ENCODE data around the gene TH. TPM values are rescaled to one million over a fixed set of nuclear protein-coding genes. Genes with fewer than 3 reads are reported as not detected.
A peak's percentile ranks its signal among the peaks of the same experiment; 100 is the strongest.

Gene TH
- total and polyA plus RNA-seq, 2 of the 8 experiments (the other 6 are each of a cell fraction or from before 2014, with no cell fraction given), result 0.09 TPM; not detected in 1

DNA sequence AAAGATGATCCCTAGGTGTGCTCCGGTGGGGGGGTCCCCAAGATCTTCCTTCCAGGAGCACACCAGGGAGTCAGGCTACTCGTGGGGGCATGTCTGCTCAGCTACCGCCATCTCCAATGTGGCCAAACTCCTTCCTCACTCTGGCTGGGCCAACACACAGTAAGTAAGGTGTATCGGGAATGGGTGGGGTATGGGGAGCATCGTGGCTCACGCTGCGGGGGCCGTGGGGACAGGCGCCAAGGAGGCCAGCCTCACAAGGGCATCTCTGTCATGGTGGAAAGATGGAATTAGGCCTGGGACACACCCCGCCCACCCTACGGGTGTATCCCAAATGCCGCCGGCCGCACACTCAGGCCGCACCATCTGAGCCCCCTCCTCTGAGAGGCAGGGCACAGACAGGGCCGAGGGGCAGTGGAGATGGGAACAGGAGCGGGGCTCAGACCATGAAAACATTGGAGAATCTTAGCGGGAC, 40.7 kb downstream of the TH start:
- no peak overlapping the region for H4K91ac ChIP-seq (replicated peaks; ENCODE audit: insufficient read length, low read length)
- peaks cover 16% of the 10 kb centered on the region; the same call in 1 of the 2 replicates for H3K23me2 ChIP-seq (ENCODE audit: low read depth, low read length)
- CTCF ChIA-PET (ENCODE audit: partially characterized antibody), result interaction anchor here (0.6 kb wide), 1 partner anchor 56 kb away, joined by 3 read pairs; no protein-coding TSS in a partner anchor
- H3K79me2 ChIP-seq (ENCODE audit: control insufficient read depth in 1 of 2, insufficient read depth in 2 of 2, low read length in 2 of 2), result no peaks in the 10 kb centered on the region
- FAIRE-seq, result no peak
- no peak overlapping the region for H3K4me2 ChIP-seq (ENCODE audit: insufficient read depth in 1 of 2, low read depth in 2 of 2, low read length in 2 of 2)
- H2BK15ac ChIP-seq (ENCODE audit: low read length), result no peak overlapping the region
- H3K4ac ChIP-seq (replicated peaks; ENCODE audit: insufficient read length, low read depth, low read length), result no peak overlapping the region
- H3K27ac ChIP-seq (ENCODE audit: low read depth, low read length), result no peak overlapping the region
- peak overlapping the region; percentile 99; the same call in 1 of the 2 replicates for H2AK5ac ChIP-seq (ENCODE audit: low read depth, low read length)
- no peak overlapping the region for H2AFZ ChIP-seq (ENCODE audit: low read length)
- H4K5ac ChIP-seq (ENCODE audit: insufficient read length, low read depth, low read length), result no peak overlapping the region
- no peak overlapping the region for H3K23ac ChIP-seq (ENCODE audit: insufficient read length)
- H3K9me3 ChIP-seq (ENCODE audit: insufficient read depth in 2 of 2, low read depth in 1 of 2, low read length in 1 of 2), result no peaks in the 10 kb centered on the region; a peak in 1 of 4 replicates
- H3K79me1 ChIP-seq (ENCODE audit: low read depth, low read length), result no peaks in the 10 kb centered on the region
- H3K56ac ChIP-seq (replicated peaks; ENCODE audit: insufficient read length, low read depth, low read length), result no peak overlapping the region
- peaks cover 0 to 8% of the 10 kb centered on the region in 2 experiments for H4K20me1 ChIP-seq (replicated peaks in 1 of 2; ENCODE audit: control insufficient read depth in 1 of 2, insufficient read depth in 2 of 2, low read length in 2 of 2)
- H3K18ac ChIP-seq (ENCODE audit: extremely low read depth, low read length), result no peak overlapping the region
- H2BK5ac ChIP-seq (ENCODE audit: low read depth, low read length), result no peak overlapping the region
- peaks cover 0 to 7% (median 0%) of the 10 kb centered on the region in 4 experiments; a peak in 2 of 7 replicates for H3K4me1 ChIP-seq (replicated peaks in 1 of 4; ENCODE audit: control insufficient read depth in 3 of 4, insufficient read depth in 4 of 4, low read length in 3 of 4)
- TF ChIP-seq YY1 (IDR thresholded peaks at IDR 0.05; ENCODE audit: low read depth, low read length) (no peak), MAFK (IDR thresholded peaks at IDR 0.05; ENCODE audit: low read depth, low read length) (no peak), CHD2 (IDR thresholded peaks at IDR 0.05; ENCODE audit: low read length) (no peak), PHF8 (conservative IDR thresholded peaks at IDR 0.05; ENCODE audit: low read depth, low read length) (no peak), ZNF274 (IDR thresholded peaks at IDR 0.05; ENCODE audit: borderline replicate concordance, extremely low read depth, low read length) (no peak), RFX5 (IDR thresholded peaks at IDR 0.05; ENCODE audit: borderline replicate concordance, low read depth, low read length) (no peak), TCF12 (IDR thresholded peaks at IDR 0.05; ENCODE audit: low read depth, low read length) (no peak), NANOG (IDR thresholded peaks at IDR 0.05; ENCODE audit: insufficient read depth, low read depth, low read length, poor library complexity, severe bottlenecking) (no peak), SIX5 (IDR thresholded peaks at IDR 0.05; ENCODE audit: low read depth, low read length) (no peak), SIN3A (conservative IDR thresholded peaks at IDR 0.05 in 1 of 2, IDR thresholded peaks at IDR 0.05 in 1 of 2; ENCODE audit: low read depth in 1 of 2, low read length in 2 of 2) (no peak), CEBPB (IDR thresholded peaks at IDR 0.05; ENCODE audit: low read depth, low read length) (no peak)
- TF ChIP-seq, protein P1, sequence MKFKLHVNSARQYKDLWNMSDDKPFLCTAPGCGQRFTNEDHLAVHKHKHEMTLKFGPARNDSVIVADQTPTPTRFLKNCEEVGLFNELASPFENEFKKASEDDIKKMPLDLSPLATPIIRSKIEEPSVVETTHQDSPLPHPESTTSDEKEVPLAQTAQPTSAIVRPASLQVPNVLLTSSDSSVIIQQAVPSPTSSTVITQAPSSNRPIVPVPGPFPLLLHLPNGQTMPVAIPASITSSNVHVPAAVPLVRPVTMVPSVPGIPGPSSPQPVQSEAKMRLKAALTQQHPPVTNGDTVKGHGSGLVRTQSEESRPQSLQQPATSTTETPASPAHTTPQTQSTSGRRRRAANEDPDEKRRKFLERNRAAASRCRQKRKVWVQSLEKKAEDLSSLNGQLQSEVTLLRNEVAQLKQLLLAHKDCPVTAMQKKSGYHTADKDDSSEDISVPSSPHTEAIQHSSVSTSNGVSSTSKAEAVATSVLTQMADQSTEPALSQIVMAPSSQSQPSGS (IDR thresholded peaks at IDR 0.05; ENCODE audit: low read length), result no peak
- WGBS, 2 experiments (ENCODE audit: extremely low coverage in 1 of 2, insufficient coverage in 1 of 2, insufficient read length in 1 of 2, insufficient replicate concordance in 2 of 2, low coverage in 1 of 2, low lambda C conversion rate in 2 of 2, missing lambda C conversion rate in 1 of 2), result 83% methylated on average over 12 of the region's 18 CpGs; no CpG with 5 or more reads in 1 of the 2 experiments
- H3K14ac ChIP-seq (ENCODE audit: insufficient read length), result no peak overlapping the region
- peak overlapping the region; percentile 86; the same call in 1 of the 2 replicates for H2BK12ac ChIP-seq (ENCODE audit: low read depth, low read length)
- H3K4me3 ChIP-seq (ENCODE audit: extremely low read depth in 1 of 4, insufficient read depth in 2 of 4, low read depth in 3 of 4, low read length in 4 of 4), result no peak overlapping the region
- no peaks in the 10 kb centered on the region for H3K36me3 ChIP-seq (ENCODE audit: control insufficient read depth in 2 of 4, insufficient read depth in 4 of 4, low read length in 3 of 4)
- no peak overlapping the region for H4K8ac ChIP-seq (ENCODE audit: extremely low read depth, insufficient read depth, low read length)
- H2BK120ac ChIP-seq (replicated peaks; ENCODE audit: low read depth, low read length), result no peak overlapping the region
- peak in 1 of 2 experiments; percentile 43 for DNase-seq (ENCODE audit: low read depth in 1 of 2, low spot score in 2 of 2)
- POLR2A ChIA-PET (ENCODE audit: partially characterized antibody), result no interaction called here
- H3K9ac ChIP-seq (replicated peaks in 1 of 4; ENCODE audit: extremely low read depth in 1 of 4, low read depth in 3 of 4, low read length in 3 of 4), result no peak overlapping the region
- no peak overlapping the region for H2BK20ac ChIP-seq (ENCODE audit: low read length)
- peaks cover 0 to 28% (median 13%) of the 10 kb centered on the region in 4 experiments; a peak in 6 of 7 replicates for H3K27me3 ChIP-seq (replicated peaks in 1 of 4; ENCODE audit: control insufficient read depth in 3 of 4, extremely low read depth in 1 of 4, insufficient read depth in 3 of 4, low read length in 3 of 4)
